ENCODE measurements around the gene TMPRSS11E.
"Not testable (repeated sequence)": the region's sequence is repeated elsewhere in the genome, so short reads cannot be mapped to it uniquely, and the experiment has no call there.

TMPRSS11E gene

GRCh38 chr4:68462691-68463090 lies 15.4 kb downstream of the TMPRSS11E start:
- no peak for DNase-seq

DNA sequence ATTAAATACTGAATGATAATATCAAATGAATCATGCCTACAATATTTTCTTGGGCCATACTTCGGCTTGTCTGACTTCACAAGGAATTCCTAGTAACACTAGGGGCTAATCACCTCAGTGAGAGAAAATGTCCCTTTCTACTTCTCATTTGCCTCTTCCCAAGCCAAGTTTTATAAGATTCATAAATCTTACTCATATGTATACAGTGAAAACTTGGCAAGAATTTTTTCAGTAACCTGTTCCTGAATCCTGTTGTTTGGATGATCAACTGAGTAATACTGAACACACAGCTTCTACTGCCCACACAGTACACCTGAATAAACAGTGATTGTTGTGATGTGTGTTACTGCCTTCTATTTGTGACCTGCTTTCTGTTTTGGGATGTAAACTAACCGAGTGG lies 16.5 kb downstream of the TMPRSS11E start:
- no peak for DNase-seq

- DNase-seq = no peak
Observed at GRCh38 chr4:68465058-68465457, 17.8 kb downstream of the TMPRSS11E start.

GRCh38 chr4:68466185-68466584 lies 18.9 kb downstream of the TMPRSS11E start:
- no peak for DNase-seq

GRCh38 chr4:68466751-68467150 lies 19.5 kb downstream of the TMPRSS11E start:
- no peak for DNase-seq

DNA sequence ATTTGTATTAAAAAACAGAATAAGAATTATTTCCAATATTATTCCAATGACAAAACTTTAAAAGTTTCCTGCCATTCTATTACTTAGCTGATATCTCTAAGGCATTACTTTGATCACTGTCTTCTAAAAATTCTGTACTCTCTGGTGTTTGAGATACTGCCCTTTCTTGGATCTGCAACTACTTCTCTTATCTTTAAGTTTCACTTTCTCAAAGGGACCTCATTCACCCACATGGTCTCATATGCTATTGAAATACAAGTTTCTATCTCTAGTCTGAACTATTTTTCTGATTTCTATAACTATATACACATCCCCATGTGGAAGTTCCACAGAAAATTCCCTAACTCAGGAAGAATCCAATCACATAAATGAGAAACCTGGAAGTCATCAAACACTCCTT lies 22.2 kb downstream of the TMPRSS11E start:
- DNase-seq = no peak

DNA sequence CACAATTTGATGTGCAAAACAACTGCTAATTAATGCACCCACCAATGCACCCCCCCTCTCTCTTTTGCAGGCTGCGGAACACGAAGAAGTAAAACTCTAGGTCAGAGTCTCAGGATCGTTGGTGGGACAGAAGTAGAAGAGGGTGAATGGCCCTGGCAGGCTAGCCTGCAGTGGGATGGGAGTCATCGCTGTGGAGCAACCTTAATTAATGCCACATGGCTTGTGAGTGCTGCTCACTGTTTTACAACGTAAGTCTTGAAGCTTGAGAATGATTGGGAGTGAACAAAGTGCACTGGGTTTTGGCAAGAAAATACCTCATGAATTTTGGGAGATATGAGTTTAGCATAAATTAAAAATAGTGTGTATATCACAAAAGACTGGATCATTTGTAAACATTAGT lies 28.9 kb downstream of the TMPRSS11E start:
- no peak for DNase-seq

- DNase-seq = no peak
Observed at GRCh38 chr4:68489338-68489737, 42.1 kb downstream of the TMPRSS11E start.

DNA sequence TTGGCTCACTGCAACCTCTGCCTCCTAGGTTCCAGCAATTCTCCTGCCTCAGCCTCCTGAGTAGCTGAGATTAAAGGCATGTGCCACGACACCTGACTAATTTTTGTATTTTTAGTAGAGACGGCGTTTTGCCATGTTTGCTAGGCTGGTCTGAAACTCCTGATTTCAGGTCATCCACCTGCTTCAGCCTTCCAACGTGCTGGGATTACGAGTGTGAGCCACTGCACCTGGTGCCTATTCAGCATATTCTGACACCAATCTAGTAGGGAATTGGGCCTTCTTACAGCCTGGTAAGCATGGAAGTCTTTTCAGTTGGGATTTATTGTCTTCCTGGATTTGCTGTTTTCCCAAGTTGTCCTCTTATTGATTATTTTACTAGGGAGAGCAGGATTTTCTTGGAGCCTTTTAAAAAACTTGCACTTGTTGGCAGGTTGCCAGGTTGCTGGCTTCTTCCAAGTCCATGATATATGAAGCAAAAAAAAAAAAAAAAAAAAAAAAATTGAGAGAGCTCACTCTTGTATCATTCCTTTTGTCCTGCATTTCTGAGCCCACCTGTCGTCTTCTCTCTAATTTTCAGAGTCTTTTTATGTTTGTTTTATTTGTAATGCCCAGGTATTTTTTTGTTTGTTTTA lies 43.7 kb downstream of the TMPRSS11E start:
- no peak for DNase-seq

DNA sequence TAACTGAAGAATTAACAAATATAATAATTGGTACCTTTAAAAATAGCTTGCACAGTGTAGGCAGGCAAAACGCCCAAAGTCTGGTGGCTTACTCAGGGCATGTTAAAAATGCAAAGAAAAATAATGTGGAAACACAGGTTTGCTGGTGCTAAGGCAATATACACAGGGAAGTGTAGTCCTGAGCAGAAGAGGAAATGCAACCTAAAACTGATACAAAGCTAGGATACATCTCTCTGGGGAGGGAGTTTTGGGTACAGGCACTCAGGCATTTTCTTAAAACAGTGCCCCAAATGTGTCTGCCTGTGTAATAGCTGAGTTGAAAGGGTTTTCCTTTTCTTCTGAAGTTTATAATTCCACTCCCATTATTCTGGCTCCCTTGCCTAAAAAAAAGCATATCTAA lies 47.4 kb downstream of the TMPRSS11E start:
- DNase-seq = no peak

- DNase-seq = peak; percentile 25
Observed at GRCh38 chr4:68498413-68499007, 51.2 kb downstream of the TMPRSS11E start.

DNA sequence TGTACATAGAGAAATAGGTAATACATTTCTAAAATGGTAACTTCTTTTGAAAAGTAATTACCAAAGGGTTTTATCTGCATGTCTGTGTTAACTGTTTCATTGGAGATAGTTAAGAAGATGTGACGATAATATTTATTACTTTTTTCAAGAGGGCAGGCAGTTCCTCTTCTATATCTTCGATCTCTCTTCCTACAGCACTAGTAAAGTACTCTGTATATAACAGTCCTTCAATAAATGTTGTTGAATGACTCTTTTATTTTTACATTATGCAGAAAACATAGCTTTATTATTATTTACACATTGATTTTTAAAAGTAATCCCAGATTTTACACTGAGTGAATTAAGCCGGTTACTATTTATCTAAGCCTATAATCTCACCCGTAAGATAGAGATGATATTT lies 51.8 kb downstream of the TMPRSS11E start:
- no peak for DNase-seq

DNA sequence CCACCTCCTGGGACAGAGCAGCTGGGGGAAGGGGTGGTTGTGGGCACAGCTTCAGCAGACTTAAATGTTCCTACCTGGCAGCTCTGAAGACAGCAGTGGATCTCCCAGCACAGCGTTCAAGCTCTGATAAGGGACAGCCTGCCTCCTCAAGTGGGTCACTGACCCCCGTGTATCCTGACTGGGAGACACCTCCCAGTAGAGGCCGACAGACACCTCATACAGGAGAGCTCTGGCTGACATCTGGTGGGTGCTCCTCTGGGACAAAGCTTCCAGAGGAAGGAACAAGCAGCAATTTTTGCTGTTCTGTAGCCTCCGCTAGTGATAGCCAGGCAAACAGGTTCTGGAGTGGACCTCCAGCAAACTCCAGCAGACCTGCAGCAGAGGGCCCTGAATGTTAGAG lies 56.2 kb downstream of the TMPRSS11E start:
- DNase-seq = not testable (repeated sequence)

DNA sequence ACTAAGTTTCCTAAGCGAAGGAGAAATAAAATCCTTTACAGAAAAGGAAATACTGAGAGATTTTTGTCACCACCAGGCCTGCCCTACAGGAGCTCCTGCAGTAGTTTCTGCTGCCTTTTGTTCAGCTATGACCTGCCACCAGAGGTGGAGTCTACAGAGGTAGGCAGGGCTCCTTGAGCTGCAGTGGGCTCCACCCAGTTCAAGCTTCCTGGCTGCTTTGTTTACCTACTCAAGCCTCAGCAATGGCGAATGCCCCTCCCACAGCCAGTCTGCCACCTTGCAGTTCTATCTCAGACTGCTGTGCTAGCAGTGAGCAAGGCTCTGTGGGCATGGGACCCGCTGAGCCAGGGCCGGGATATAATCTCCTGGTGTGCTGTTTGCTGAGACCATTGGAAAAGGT lies 57.6 kb downstream of the TMPRSS11E start:
- DNase-seq = not testable (repeated sequence)

DNA sequence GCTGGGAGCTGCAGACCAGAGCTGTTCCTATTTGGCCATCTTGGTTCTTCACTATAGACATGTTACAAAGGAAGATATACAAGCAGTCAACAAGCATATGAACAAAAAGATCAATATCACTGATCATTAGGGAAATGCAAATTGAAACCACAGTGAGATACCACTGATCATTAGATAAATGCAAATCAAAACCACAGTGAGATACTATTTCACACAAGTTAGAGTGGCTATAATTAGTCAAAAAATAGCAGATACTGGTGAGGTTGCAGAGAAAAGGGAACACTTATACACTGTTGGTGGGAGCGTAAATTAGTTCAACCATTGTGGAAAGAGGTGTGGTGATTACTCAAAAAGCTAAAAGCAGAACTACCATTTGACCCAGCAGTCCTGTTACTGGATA lies 58.2 kb downstream of the TMPRSS11E start:
- DNase-seq = not testable (repeated sequence)

- DNase-seq = no peak
Observed at GRCh38 chr4:68518889-68519288, 71.6 kb downstream of the TMPRSS11E start.

- no peak for DNase-seq
Observed at GRCh38 chr4:68520985-68521384, 73.7 kb downstream of the TMPRSS11E start.

DNA sequence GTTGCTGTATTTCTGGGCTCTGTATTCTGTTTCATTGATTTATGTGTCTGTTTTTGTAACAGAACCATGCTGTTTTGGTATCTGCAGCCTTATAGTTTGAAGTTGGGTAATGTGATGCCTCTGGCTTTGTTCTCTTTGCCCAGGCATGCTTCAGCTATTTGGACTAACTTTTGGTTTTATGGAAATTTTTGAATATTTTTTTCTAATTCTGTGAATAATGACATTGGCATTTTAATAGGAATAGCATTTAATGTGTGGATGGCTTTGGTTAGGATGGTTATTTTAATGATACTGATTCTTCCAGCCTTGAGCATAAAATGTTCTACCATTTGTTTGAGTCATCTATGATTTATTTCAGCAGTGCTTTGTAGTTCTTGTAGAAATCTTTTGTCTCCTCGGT lies 75.0 kb downstream of the TMPRSS11E start:
- DNase-seq = not testable (repeated sequence)

DNA sequence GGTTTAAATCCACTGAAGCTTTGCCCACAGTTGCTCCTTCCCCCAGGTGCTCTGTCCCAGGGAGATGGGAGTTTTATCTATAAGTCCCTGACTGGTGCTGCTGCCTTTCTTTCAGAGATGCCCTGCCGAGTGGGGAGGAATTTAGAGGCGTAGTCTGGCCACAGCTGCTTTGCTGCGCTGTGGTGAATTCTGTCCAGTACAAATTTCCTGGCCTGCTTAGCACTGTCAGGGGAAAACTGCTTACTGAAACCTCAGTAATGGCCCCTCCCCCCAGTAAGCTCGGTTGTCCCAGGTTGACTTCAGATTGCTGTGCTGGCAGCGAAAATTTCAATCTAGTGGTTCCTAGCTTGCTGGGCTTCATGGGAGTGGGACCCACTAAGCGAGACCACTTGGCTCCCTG lies 88.7 kb downstream of the TMPRSS11E start:
- no peak for DNase-seq

DNA sequence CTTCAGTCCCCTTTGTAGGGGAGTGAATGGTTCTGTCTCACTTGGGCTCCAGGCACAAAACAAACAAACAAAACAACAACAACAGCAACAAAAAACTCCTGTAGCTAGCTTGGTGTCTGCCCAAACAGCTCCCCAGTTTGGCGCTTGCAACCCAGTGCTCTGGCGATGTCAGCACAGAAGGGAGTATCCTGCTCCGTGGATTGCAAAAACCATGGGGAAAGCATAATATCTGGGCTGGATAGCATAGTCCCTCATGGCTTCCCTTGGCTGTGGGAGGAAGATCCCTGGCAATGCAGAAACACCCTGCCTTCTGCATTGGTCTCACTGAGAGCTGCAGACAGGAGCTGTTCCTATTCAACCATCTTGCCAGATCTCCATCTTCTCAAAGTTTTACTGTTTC lies 89.1 kb downstream of the TMPRSS11E start:
- DNase-seq = no peak

- DNase-seq = not testable (repeated sequence)
Observed at GRCh38 chr4:68542742-68543141, 95.5 kb downstream of the TMPRSS11E start.
